GM18517 (cell line): ENCODE results near the gene SNCA.

ENCODE experiments used
- ATAC-seq: cut with Tn5 transposase; IDR thresholded peaks from one replicate; pipeline ENCODE4 v1.9.1; 2021; ENCODE audit warnings: mild to moderate bottlenecking, moderate library complexity; ENCODE audit not compliant: unreplicated experiment

Gene SNCA

GRCh38 chr4:89836897-89837384 is at the start of gene SNCA:
Gene SNCA (minus strand): TSS chr4:89837161. CDS start chr4:89835667, 1,494 bp downstream.
- no peak for ATAC-seq

GRCh38 chr4:89879215-89879614 is 42.3 kb upstream of the SNCA start:
- no peak for ATAC-seq

GRCh38 chr4:89878611-89879010 is 41.6 kb upstream of the SNCA start:
- ATAC-seq, result no peak

GRCh38 chr4:89876548-89876947 is 39.6 kb upstream of the SNCA start:
- ATAC-seq, result no peak

- no peak for ATAC-seq
These were observed 34.2 kb upstream of the SNCA start for GRCh38 chr4:89871211-89871610.

- ATAC-seq, result no peak
These were observed 32.1 kb upstream of the SNCA start for GRCh38 chr4:89868999-89869589.

GRCh38 chr4:89868276-89868675 is 31.3 kb upstream of the SNCA start:
- no peak for ATAC-seq

- ATAC-seq, result no peak
These were observed 26.6 kb upstream of the SNCA start for GRCh38 chr4:89863533-89863932.

GRCh38 chr4:89860971-89861370 is 24.0 kb upstream of the SNCA start:
- ATAC-seq, result no peak

GRCh38 chr4:89855236-89855635 is 18.3 kb upstream of the SNCA start:
- ATAC-seq, result no peak

- no peak for ATAC-seq
These were observed 10.8 kb upstream of the SNCA start for GRCh38 chr4:89847571-89848325.

- ATAC-seq, result no peak
These were observed 2.6 kb upstream of the SNCA start for GRCh38 chr4:89839558-89839957.

- no peak for ATAC-seq
These were observed 1.0 kb upstream of the SNCA start for GRCh38 chr4:89837993-89838390.

GRCh38 chr4:89837385-89837992 is 528 bp upstream of the SNCA start:
- ATAC-seq, result no peak

GRCh38 chr4:89836031-89836745 is 773 bp downstream of the SNCA start:
- ATAC-seq, result no peak

GRCh38 chr4:89835413-89835812 is 1.5 kb downstream of the SNCA start:
- ATAC-seq, result no peak

- ATAC-seq, result no peak
These were observed 2.3 kb downstream of the SNCA start for GRCh38 chr4:89834486-89835209.

- ATAC-seq, result peak; percentile 82
These were observed 7.4 kb downstream of the SNCA start for GRCh38 chr4:89829470-89830138.

- ATAC-seq, result no peak
These were observed 13.5 kb downstream of the SNCA start for GRCh38 chr4:89823416-89823815.

- no peak for ATAC-seq
These were observed 15.3 kb downstream of the SNCA start for GRCh38 chr4:89821612-89822011.
